ENCODE measurements around the gene PRR23E. TPM values are rescaled to one million over a fixed set of nuclear protein-coding genes. Genes with fewer than 3 reads are reported as not detected.
A peak's percentile ranks its signal among the peaks of the same experiment; 100 is the strongest.

The PRR23E gene
- total RNA-seq, 1 experiment from 2014 or later = not detected

DNA sequence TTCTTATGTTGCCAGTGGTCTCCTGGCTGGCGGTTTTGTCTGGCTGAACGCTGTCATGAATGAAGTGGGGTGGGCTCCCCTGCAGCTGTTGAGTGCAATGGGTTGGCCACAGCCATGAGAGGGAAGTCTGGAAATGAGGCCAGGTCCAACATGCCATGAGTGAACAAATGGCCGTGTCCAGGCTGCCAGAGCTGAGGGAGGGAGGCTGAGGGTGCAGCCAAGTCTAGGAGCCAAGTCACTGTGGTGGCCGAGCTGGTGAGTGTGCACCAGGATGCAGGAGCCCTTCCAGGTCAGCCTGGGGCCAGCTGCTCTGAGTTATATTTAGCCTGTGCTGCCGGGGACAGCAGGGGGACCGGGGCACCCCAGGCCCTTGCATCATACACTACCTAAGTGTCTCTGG, 24.7 kb upstream of the PRR23E start:
- BruUV-seq (replicated peaks) = no TSS peak
- no peak for DNase-seq (ENCODE audit: unreplicated experiment)
- Mint-ChIP-seq H3K4me3 (ENCODE audit: unreplicated experiment) (no peak overlapping the region), H3K9me3 (ENCODE audit: unreplicated experiment) (no peaks in the 10 kb centered on the region), H3K4me1 (ENCODE audit: insufficient read depth, unreplicated experiment) (peaks cover 6% of the 10 kb centered on the region), H3K27ac (ENCODE audit: low read depth, unreplicated experiment) (no peak overlapping the region), H3K27me3 (ENCODE audit: insufficient read depth, unreplicated experiment) (peaks cover 19% of the 10 kb centered on the region), H3K36me3 (ENCODE audit: insufficient read depth, unreplicated experiment) (no peaks in the 10 kb centered on the region)
- intact Hi-C loops (cut with micrococcal nuclease) = no loop called here
- POLR2A ChIA-PET = no interaction called here
- TF ChIP-seq CTCF (IDR thresholded peaks at IDR 0.05; ENCODE audit: unreplicated experiment) = no peak
- CTCF ChIA-PET = interaction anchor here (0.6 kb wide), 1 partner anchor 1633 kb away, joined by 3 read pairs; no protein-coding TSS in a partner anchor

- peak; percentile 42 for DNase-seq (ENCODE audit: unreplicated experiment)
- Mint-ChIP-seq H3K27me3 (ENCODE audit: insufficient read depth, unreplicated experiment) (peaks cover 15% of the 10 kb centered on the region), H3K4me3 (ENCODE audit: unreplicated experiment) (no peak overlapping the region), H3K4me1 (ENCODE audit: insufficient read depth, unreplicated experiment) (peaks cover 6% of the 10 kb centered on the region), H3K36me3 (ENCODE audit: insufficient read depth, unreplicated experiment) (no peaks in the 10 kb centered on the region), H3K27ac (ENCODE audit: low read depth, unreplicated experiment) (no peak overlapping the region), H3K9me3 (ENCODE audit: unreplicated experiment) (no peaks in the 10 kb centered on the region)
- TF ChIP-seq CTCF (IDR thresholded peaks at IDR 0.05; ENCODE audit: unreplicated experiment) = no peak
- ChIA-PET CTCF (interaction anchor here (0.6 to 1.1 kb wide), 2 partner anchors 14 to 1996 kb away, joined by 3 read pairs; no protein-coding TSS in a partner anchor), POLR2A (interaction anchor here (0.5 kb wide), 1 partner anchor 196 kb away, joined by 3 read pairs; no protein-coding TSS in a partner anchor)
- intact Hi-C loops (cut with micrococcal nuclease) = no loop called here
- no TSS peak for BruUV-seq (replicated peaks)
Measured at GRCh38 chr3:127170814-127171213, 22.1 kb upstream of the PRR23E start.

- BruUV-seq (replicated peaks) = no TSS peak
- DNase-seq (ENCODE audit: unreplicated experiment) = no peak
- ChIA-PET POLR2A (no interaction called here), CTCF (interaction anchor here (1.0 to 1.1 kb wide), 2 partner anchors 492 to 1996 kb away, joined by 3 to 4 read pairs; no protein-coding TSS in a partner anchor)
- H3K9me3 Mint-ChIP-seq (ENCODE audit: unreplicated experiment) = no peaks in the 10 kb centered on the region
- H3K27me3 Mint-ChIP-seq (ENCODE audit: insufficient read depth, unreplicated experiment) = peaks cover 10% of the 10 kb centered on the region
- peaks cover 6% of the 10 kb centered on the region for H3K4me1 Mint-ChIP-seq (ENCODE audit: insufficient read depth, unreplicated experiment)
- no peak overlapping the region for H3K27ac Mint-ChIP-seq (ENCODE audit: low read depth, unreplicated experiment)
- H3K4me3 Mint-ChIP-seq (ENCODE audit: unreplicated experiment) = no peak overlapping the region
- intact Hi-C loops (cut with micrococcal nuclease) = no loop called here
- H3K36me3 Mint-ChIP-seq (ENCODE audit: insufficient read depth, unreplicated experiment) = no peaks in the 10 kb centered on the region
- no peak for TF ChIP-seq CTCF (IDR thresholded peaks at IDR 0.05; ENCODE audit: unreplicated experiment)
Measured at GRCh38 chr3:127171320-127171719, 21.6 kb upstream of the PRR23E start.

DNA sequence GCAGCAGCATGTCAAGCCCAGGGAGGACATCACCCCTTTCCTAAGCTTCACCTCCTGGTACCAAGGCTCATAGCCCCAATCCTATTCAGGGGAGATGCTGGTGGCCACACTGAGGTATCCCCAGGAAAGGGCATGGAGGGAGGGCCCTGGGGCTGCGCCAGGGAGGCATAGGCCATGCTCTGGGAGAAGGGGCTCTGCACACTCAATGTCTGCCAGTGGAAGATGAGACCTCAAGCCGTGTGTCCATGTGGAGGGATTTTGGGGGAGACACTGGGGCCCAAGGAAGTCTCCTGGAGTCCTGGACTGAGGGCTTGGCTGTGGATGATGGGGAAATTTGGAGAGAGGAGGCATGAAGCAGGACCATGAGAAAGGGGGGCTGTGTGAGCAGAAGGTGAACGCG, 21.2 kb upstream of the PRR23E start:
- ChIA-PET POLR2A (no interaction called here), CTCF (interaction anchor here (1.0 kb wide), 1 partner anchor 492 kb away, joined by 4 read pairs; no protein-coding TSS in a partner anchor)
- intact Hi-C loops (cut with micrococcal nuclease) = no loop called here
- Mint-ChIP-seq H3K27ac (ENCODE audit: low read depth, unreplicated experiment) (no peak overlapping the region), H3K36me3 (ENCODE audit: insufficient read depth, unreplicated experiment) (no peaks in the 10 kb centered on the region), H3K4me3 (ENCODE audit: unreplicated experiment) (no peak overlapping the region), H3K4me1 (ENCODE audit: insufficient read depth, unreplicated experiment) (peaks cover 6% of the 10 kb centered on the region), H3K27me3 (ENCODE audit: insufficient read depth, unreplicated experiment) (peaks cover 6% of the 10 kb centered on the region), H3K9me3 (ENCODE audit: unreplicated experiment) (no peaks in the 10 kb centered on the region)
- TF ChIP-seq CTCF (IDR thresholded peaks at IDR 0.05; ENCODE audit: unreplicated experiment) = no peak
- no peak for DNase-seq (ENCODE audit: unreplicated experiment)
- no TSS peak for BruUV-seq (replicated peaks)
